ENCODE results near the gene PLEKHH3.
"Not testable (repeated sequence)": the region's sequence is repeated elsewhere in the genome, so short reads cannot be mapped to it uniquely, and the experiment has no call there.

The PLEKHH3 gene

GRCh38 chr17:42669977-42670788, 6.6 kb downstream of the PLEKHH3 start:
- no peak for DNase-seq

DNA sequence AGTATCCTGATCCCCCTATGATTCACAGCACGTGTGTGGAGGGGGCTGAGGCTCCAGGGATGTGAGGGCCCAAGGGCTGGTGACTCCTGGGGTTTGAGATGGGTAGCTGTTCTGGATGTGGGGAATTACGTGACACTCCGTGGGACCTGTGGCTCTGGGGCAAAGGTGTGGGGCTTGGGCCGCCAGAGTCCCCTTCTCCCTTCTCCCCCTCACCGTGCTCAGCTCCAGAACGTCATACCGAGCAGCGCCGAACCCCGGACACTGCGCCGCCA, 7.2 kb downstream of the PLEKHH3 start:
- no peak for DNase-seq

- no peak for DNase-seq
Measured at GRCh38 chr17:42667088-42667951, 9.5 kb downstream of the PLEKHH3 start.

- DNase-seq: not testable (repeated sequence)
Measured at GRCh38 chr17:42666126-42666525, 10.7 kb downstream of the PLEKHH3 start.

GRCh38 chr17:42665581-42666001, 11.2 kb downstream of the PLEKHH3 start:
- DNase-seq: no peak

- DNase-seq: no peak
Measured at GRCh38 chr17:42660692-42661345, 16.0 kb downstream of the PLEKHH3 start.

DNA sequence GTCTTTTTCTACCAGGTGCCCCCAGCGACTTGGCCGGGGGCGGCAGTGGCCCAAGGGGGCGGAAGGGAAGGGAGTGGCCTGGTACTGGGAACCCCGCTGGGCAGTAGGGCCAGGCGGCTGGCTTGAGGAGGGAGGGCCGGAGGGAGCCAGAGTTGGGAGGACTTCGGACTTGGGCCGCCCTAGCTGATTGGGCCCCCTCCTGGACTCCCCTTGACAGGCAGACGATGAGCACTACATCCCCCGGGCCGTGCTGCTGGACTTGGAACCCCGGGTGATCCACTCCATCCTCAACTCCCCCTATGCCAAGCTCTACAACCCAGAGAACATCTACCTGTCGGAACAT, 16.9 kb downstream of the PLEKHH3 start:
- not testable (repeated sequence) for DNase-seq

GRCh38 chr17:42659079-42659931, 17.5 kb downstream of the PLEKHH3 start, which contains the start of gene TUBG2:
TUBG2 (plus strand) TSS chr17:42659284; CDS start chr17:42659504, 220 bp downstream.
- no peak for DNase-seq

DNA sequence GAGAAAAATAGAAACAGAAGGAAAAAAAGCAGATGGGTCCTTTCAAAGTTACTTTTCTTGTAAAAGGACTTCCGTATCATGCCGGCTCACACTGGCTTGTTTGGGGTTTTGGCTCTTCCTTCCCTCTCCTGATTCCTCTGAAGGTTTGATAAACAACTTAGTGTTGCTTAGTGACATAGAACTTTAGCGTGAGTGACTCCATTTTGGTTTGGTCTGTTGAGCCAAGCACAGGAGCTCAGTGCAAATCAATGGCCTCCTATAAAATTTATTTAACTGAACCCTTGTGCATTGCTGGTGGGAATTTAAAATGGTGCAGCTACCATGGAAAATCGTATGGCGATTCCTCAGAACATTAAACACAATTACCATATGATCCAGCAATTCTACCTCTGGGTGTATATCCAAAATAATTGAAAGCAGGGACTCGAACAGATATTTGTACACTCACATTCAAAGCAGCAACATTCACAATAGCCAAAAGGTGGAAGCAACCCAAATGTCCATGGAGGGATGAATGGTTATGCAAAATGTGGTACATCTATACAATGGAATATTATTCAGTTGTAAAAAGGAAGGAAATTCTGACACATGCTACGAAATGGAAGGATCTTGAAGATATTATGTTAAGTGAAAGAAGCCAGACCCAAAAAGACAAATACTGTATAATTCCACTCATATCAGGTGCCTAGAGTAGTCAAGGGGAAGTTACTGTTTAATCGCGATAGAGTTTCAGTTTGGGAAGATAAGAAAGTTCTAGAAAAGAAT, 18.8 kb downstream of the PLEKHH3 start:
- no peak for DNase-seq

GRCh38 chr17:42655528-42655927, 21.3 kb downstream of the PLEKHH3 start:
- DNase-seq: no peak

- no peak for DNase-seq
Measured at GRCh38 chr17:42653179-42654124, 23.3 kb downstream of the PLEKHH3 start.

DNA sequence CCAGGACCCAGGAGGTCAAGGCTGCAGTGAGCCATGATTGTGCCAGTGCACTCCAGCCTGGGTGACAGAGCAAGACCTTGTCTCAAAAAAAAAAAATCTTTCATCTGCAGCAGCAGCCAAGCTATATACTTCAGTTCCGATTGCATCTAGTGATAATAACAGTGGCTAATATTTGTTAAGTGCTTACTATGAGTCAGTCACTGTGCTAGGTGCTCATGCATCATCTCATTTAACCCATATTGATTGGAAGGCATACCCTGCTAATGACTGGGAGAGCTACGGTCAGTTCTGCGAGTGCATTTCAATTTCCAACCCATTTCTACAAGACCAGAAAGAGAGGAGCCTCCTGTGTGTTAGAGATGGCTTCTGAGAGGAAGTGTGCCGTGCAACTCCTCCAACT, 25.4 kb downstream of the PLEKHH3 start:
- DNase-seq: no peak

GRCh38 chr17:42647778-42648177, 29.0 kb downstream of the PLEKHH3 start:
- no peak for DNase-seq

- DNase-seq: no peak
Measured at GRCh38 chr17:42642336-42642735, 34.5 kb downstream of the PLEKHH3 start.

GRCh38 chr17:42640121-42640520, 36.7 kb downstream of the PLEKHH3 start:
- no peak for DNase-seq

DNA sequence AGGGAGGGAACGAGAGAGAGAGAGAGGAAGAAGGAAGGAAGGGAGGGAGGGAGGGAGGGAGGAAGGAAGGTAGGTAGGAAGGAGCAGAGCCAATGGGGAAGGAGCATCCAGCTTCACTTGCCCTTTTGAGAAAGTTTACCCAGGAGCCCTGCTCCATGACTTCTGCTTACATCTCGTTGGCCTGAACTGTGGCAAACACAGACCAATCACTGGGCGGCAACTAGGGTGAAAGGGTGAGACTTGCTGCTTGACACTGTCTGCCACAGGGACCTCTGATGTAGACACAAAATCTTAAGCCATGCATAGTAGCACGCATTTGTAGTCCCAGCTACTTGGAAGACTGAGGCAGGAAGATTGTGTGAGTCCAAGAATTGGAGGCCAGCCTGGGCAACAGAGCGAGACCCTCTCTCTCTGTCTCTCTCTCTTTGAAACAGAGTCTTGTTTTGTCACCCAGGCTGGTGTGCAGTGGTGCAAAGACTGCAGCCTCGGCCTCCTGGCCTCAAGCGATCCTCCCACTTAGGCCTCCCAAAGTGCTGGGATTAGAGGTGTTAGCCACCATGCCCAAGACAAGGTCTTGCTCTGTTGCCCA, 37.2 kb downstream of the PLEKHH3 start:
- no peak for DNase-seq

- DNase-seq: no peak
Measured at GRCh38 chr17:42632949-42633444, 43.8 kb downstream of the PLEKHH3 start.

- DNase-seq: no peak
Measured at GRCh38 chr17:42629411-42630009, 47.3 kb downstream of the PLEKHH3 start.

DNA sequence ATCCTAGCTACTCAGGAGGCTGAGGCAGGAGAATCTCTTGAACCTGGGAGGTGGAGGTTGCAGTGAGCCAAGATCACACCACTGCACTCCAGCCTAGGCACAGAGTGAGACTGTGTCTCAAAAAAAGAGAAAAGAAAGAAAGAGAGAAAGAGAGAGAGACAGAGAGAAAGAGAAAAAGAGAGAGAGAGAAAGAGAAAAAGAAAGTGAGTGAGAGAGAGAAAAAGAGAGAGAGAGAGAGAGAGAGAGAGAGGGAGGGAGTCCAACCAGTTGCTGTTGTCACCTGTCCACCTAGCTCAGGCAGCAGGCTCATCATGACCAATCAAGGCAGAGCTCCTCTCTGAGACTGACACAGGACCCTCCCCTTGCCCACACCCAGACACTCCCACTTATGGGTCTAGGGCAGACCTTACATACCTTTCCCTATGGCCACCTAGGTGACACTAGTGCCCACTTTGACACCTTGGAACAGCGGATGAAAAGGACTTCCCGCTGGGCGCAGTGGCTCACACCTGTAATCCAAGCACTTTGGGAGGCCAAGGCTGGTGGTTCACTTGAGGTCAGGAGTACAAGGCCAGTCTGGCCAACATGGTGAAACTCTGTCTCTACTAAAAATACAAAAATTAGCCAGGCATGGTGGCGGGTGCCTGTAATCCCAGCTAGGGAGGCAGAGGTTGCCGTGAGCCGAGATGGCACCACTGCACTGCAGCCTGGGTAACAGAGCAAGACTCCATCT, 49.6 kb downstream of the PLEKHH3 start:
- DNase-seq: not testable (repeated sequence)

All from KG1 (cell line).